GM12872 (cell line): Measurements from ENCODE around the gene CDH23.

Experiments
- TF ChIP-seq, protein P1 (sequence below): IDR thresholded peaks from 3 replicates; pipeline ENCODE4 v1.5.1; 2011; ENCODE audit warnings: low read depth, mild to moderate bottlenecking, low read length, moderate library complexity; ENCODE audit not compliant: insufficient read depth

The CDH23 gene

DNA sequence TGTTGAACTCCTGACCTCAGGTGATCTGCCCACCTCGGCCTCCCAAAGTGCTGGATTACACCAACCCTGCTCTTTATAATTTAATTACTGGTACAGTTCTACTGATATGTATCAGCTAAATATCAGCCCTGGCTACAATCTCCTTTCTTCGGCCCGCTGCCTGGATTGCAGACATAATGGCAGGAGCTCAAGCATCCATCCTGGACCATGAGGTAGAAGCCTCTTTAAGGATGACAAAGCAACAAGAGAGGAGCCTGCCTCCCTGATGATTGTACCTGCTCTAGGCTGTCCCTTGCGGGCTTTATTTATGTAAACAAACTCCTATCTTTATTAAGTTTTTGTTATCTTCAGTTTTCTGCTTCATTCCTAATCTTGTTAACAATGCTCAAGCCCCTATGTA, 459.9 kb downstream of the CDH23 start:
- TF ChIP-seq, protein P1, sequence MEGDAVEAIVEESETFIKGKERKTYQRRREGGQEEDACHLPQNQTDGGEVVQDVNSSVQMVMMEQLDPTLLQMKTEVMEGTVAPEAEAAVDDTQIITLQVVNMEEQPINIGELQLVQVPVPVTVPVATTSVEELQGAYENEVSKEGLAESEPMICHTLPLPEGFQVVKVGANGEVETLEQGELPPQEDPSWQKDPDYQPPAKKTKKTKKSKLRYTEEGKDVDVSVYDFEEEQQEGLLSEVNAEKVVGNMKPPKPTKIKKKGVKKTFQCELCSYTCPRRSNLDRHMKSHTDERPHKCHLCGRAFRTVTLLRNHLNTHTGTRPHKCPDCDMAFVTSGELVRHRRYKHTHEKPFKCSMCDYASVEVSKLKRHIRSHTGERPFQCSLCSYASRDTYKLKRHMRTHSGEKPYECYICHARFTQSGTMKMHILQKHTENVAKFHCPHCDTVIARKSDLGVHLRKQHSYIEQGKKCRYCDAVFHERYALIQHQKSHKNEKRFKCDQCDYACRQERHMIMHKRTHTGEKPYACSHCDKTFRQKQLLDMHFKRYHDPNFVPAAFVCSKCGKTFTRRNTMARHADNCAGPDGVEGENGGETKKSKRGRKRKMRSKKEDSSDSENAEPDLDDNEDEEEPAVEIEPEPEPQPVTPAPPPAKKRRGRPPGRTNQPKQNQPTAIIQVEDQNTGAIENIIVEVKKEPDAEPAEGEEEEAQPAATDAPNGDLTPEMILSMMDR: no peak

DNA sequence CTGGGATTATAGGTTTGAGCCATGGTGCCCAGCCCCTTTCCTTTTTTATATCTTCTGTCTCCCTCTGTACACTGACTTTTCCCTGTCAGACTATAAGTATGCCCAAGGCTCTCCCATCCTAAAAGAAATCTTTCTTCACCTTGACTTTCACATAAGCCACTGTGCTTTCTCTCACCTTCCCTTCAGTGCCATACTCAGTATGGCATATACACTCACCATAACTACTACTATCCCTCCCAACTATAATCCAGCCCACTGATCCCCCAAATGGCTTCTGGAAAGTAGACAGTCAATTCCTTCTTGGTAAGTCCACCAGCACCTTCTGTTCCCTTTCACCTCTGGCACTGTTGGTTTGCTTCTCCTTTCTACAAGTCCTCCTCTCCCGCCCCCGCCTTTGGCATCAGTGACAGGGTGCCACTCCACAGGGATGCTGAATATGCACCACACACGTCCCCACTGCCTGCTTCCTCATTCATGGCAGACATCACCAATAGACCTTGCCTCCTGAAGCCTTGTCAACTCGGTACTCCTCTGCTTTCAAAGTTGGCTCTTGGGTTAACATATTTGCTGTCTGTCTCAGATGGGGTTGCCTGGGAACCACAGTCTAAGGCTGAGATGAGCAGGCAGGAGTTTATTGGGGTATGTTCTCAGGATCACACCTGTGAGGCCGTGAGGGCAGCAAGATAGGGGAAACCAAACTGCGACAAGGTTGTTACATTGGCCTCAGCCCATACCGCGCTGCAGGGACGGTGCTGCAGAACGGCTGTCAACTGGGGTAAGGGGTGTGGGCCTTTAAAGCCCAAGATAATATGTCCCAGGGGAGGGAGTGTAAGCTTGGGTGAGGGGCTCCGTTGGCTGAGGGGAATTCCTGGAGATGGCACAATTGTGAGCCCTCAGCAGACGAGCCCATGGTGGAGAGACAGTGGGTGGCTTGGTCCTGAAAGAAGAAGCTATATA, 461.5 kb downstream of the CDH23 start:
- TF ChIP-seq, protein P1: no peak

DNA sequence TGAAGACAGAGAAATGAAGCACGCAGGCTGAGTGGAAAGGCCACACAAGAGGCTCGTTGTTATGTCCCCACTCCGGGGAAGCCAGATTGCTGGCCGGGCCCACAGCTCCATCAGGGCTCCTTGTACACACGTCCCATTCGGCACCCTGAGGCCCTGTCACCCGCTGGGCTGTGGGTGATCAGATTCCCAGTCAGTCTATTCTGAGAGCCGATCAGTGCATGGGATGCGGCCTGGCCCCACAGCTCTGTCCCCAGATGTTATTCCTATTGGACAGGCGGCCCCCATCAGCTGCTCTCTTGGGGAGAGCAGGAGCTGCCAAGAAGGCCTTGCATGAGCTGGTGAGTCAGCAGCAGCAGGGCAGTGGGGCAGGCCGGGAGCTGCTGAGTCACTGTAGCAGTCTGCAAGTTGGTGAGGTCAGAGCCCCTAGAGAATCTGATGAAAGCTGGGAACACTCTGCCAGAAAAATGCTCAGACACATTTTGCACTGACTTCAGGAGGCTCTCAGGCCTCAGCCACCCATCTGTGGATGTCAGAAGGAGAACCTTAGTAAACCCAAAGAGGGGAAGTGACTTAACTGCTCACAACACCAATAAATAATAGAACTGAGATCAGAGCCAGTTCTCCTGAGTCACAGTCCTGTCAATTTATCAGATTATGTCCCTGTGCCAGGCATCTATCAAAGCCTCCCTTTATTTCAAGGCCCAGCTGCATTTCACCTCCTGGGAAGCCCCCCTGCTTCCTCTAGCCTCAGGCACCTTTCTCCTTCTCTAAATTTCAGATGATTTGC, 463.7 kb downstream of the CDH23 start:
- TF ChIP-seq, protein P1: no peak

DNA sequence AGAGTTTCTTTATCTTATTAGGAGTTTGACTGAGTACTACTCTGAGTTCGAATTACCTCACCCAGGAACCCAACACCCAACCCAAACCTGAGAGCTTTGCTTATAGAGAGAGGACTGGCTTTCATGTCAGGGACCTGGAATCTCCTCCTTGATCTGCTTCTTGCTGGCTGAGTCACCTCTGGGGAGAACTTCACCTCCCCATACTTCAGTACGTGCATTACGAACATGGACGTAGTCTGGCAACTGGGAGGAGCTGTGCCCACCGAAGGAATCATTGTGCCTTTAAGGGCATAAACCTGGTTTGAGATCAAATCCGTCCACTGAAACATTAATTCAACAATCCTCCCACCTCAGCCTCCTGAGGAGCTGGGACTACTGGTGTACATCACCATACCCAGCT, 466.5 kb downstream of the CDH23 start:
- TF ChIP-seq, protein P1: no peak

DNA sequence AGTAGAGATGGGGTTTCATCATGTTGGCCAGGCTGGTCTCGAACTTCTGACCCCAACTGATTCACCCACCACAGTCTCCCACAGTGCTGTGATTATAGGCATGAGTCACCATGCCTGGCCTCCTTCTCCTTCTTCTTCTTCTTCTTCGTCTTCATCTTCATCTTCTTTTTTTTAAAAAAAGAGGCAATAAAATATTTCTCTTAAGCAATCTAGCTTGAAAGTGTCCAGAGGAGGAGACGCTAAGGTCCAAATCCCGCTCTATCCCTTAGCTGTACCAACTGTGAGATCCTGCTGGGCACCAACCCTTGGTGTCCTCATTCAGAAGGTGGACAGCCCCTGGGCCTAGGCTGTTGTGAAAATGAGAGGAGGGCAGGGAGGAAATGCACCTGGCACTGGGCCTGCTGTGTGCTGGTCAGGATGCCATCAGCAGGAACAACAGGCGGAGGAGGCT, 468.2 kb downstream of the CDH23 start:
- TF ChIP-seq, protein P1: no peak
